H1 (cell line): Measurements from ENCODE around the gene GNB5. TPM values are rescaled to one million over a fixed set of nuclear protein-coding genes. Genes with fewer than 3 reads are reported as not detected.

Source experiments
- CTCF ChIA-PET: fragments of 300-600 bp; sonication (Branson Sonifier 250); formaldehyde crosslinking; loops from one replicate; lab custom pipeline; 2021; ENCODE audit not compliant: partially characterized antibody; lab: Charles Lee
- POLR2A ChIA-PET: fragments of 300-600 bp; sonication (Branson Sonifier 250); formaldehyde crosslinking; loops from one replicate; lab custom pipeline; 2021; ENCODE audit warnings: inconsistent platforms; ENCODE audit not compliant: partially characterized antibody; lab: Charles Lee
- DNase-seq, 2 experiments: peaks; one replicate each; pipeline versions ENCODE4 v3.0.0 to v3.0.0-alpha.2; 2010 to 2022; ENCODE audit warnings: low spot score in 2 of 2, low read depth in 1 of 2, mixed read lengths in 1 of 2
- FAIRE-seq: peaks from 2 replicates; lab custom pipeline; 2011; peaks lifted over from hg19 to GRCh38; lab: Jason Lieb, UNC
- H2AFZ ChIP-seq: 2 replicates; pipeline ENCODE4 v1.8.1; 2012; ENCODE audit warnings: low read length, inconsistent platforms
- H2AK5ac ChIP-seq: 2 replicates; pipeline ENCODE4 v1.6.1; 2013; ENCODE audit warnings: low read depth, low read length
- H2BK120ac ChIP-seq: replicated peaks from 2 replicates; pipeline ENCODE3; 2013; ENCODE audit warnings: low read depth, low read length, inconsistent platforms
- H2BK12ac ChIP-seq: 2 replicates; pipeline ENCODE4 v1.6.1; 2013; ENCODE audit warnings: low read depth, low read length
- H2BK15ac ChIP-seq: 2 replicates; pipeline ENCODE4 v1.6.1; 2013; ENCODE audit warnings: low read length
- H2BK20ac ChIP-seq: 2 replicates; pipeline ENCODE4 v1.6.1; 2013; ENCODE audit warnings: low read length
- H2BK5ac ChIP-seq: 2 replicates; pipeline ENCODE4 v1.6.1; 2013; ENCODE audit warnings: low read depth, low read length
- H3K14ac ChIP-seq: 2 replicates; pipeline ENCODE4 v1.6.1; 2013; ENCODE audit warnings: inconsistent platforms; ENCODE audit not compliant: insufficient read length
- H3K18ac ChIP-seq: 2 replicates; pipeline ENCODE4 v1.6.1; 2013; ENCODE audit warnings: low read length; ENCODE audit errors: extremely low read depth
- H3K23ac ChIP-seq: 2 replicates; pipeline ENCODE4 v1.6.1; 2013; ENCODE audit warnings: inconsistent platforms; ENCODE audit not compliant: insufficient read length
- H3K23me2 ChIP-seq: 2 replicates; pipeline ENCODE4 v1.6.1; 2013; ENCODE audit warnings: low read depth, low read length
- H3K27ac ChIP-seq: 2 replicates; pipeline ENCODE4 v1.6.1; 2011; ENCODE audit warnings: low read depth, low read length, inconsistent platforms
- H3K27me3 ChIP-seq, 4 experiments: replicated peaks in 1 of 4; 1 replicate in 1 of 4; 2 replicates in 3 of 4; pipeline versions ENCODE4 v1.6.1 to v1.8.1; 2011 to 2013; ENCODE audit warnings: low read length in 3 of 4, mild to moderate bottlenecking in 3 of 4, inconsistent platforms in 2 of 4, mixed read lengths in 2 of 4, moderate library complexity in 1 of 4; ENCODE audit not compliant: control insufficient read depth in 3 of 4, insufficient read depth in 3 of 4; ENCODE audit errors: extremely low read depth in 1 of 4
- H3K36me3 ChIP-seq, 4 experiments: 2 replicates each; pipeline versions ENCODE4 v1.6.1 to v1.8.1; 2011 to 2013; ENCODE audit warnings: mild to moderate bottlenecking in 4 of 4, low read length in 3 of 4, moderate library complexity in 2 of 4, control low read depth in 1 of 4, inconsistent platforms in 1 of 4; ENCODE audit not compliant: insufficient read depth in 4 of 4, control insufficient read depth in 2 of 4
- H3K4ac ChIP-seq: replicated peaks from 2 replicates; pipeline ENCODE3; 2013; ENCODE audit warnings: low read length, low read depth, mixed read lengths, inconsistent platforms; ENCODE audit not compliant: insufficient read length
- H3K4me1 ChIP-seq, 4 experiments: replicated peaks in 1 of 4; 1 replicate in 1 of 4; 2 replicates in 3 of 4; pipeline versions ENCODE4 v1.6.1 to v1.8.1; 2011 to 2013; ENCODE audit warnings: low read length in 3 of 4, inconsistent platforms in 2 of 4, mixed read lengths in 1 of 4; ENCODE audit not compliant: insufficient read depth in 4 of 4, control insufficient read depth in 3 of 4
- H3K4me2 ChIP-seq, 2 experiments: 2 replicates each; pipeline versions ENCODE4 v1.6.1 to v1.8.1; 2011 to 2013; ENCODE audit warnings: low read depth in 2 of 2, low read length in 2 of 2, control low read depth in 1 of 2, inconsistent platforms in 1 of 2, mild to moderate bottlenecking in 1 of 2; ENCODE audit not compliant: insufficient read depth in 1 of 2
- H3K4me3 ChIP-seq, 4 experiments: fragments of 200-600, 300-600 bp in 1 of 4; sonication (generic), shearing (Covaris generic), sonication (Bioruptor Twin) in 1 of 4; 2 replicates each; pipeline versions ENCODE4 v1.5.1 to v1.8.1; 2011 to 2016; ENCODE audit warnings: low read length in 4 of 4, low read depth in 3 of 4, control low read depth in 2 of 4, inconsistent platforms in 2 of 4, mild to moderate bottlenecking in 2 of 4, mixed read lengths in 1 of 4, moderate library complexity in 1 of 4; ENCODE audit not compliant: insufficient read depth in 2 of 4; ENCODE audit errors: extremely low read depth in 1 of 4
- H3K56ac ChIP-seq: replicated peaks from 2 replicates; pipeline ENCODE3; 2013; ENCODE audit warnings: low read depth, mild to moderate bottlenecking, mixed read lengths, low read length, inconsistent platforms; ENCODE audit not compliant: insufficient read length
- H3K79me1 ChIP-seq: 2 replicates; pipeline ENCODE4 v1.6.1; 2013; ENCODE audit warnings: low read depth, low read length, control low read depth
- H3K79me2 ChIP-seq, 2 experiments: 2 replicates each; pipeline versions ENCODE4 v1.6.1 to v1.8.1; 2012 to 2013; ENCODE audit warnings: low read length in 2 of 2, mild to moderate bottlenecking in 2 of 2, inconsistent platforms in 1 of 2; ENCODE audit not compliant: insufficient read depth in 2 of 2, control insufficient read depth in 1 of 2
- H3K9ac ChIP-seq, 4 experiments: replicated peaks in 1 of 4; 1 replicate in 1 of 4; 2 replicates in 3 of 4; pipeline versions ENCODE4 v1.6.1 to v1.8.1; 2011 to 2013; ENCODE audit warnings: low read depth in 3 of 4, low read length in 3 of 4, control low read depth in 2 of 4, mild to moderate bottlenecking in 2 of 4, moderate library complexity in 2 of 4, inconsistent platforms in 1 of 4; ENCODE audit errors: extremely low read depth in 1 of 4
- H3K9me3 ChIP-seq, 2 experiments: 2 replicates each; pipeline versions ENCODE4 v1.6.1 to v1.8.1; 2012 to 2013; ENCODE audit warnings: mild to moderate bottlenecking in 2 of 2, moderate library complexity in 2 of 2, control low read depth in 1 of 2, inconsistent platforms in 1 of 2, low read depth in 1 of 2, low read length in 1 of 2, mixed read lengths in 1 of 2; ENCODE audit not compliant: insufficient read depth in 2 of 2
- H4K20me1 ChIP-seq, 2 experiments: replicated peaks in 1 of 2; 2 replicates each; pipeline versions ENCODE3 to v1.8.1; 2011 to 2013; ENCODE audit warnings: inconsistent platforms in 2 of 2, low read length in 2 of 2, mild to moderate bottlenecking in 1 of 2; ENCODE audit not compliant: insufficient read depth in 2 of 2, control insufficient read depth in 1 of 2
- H4K5ac ChIP-seq: 2 replicates; pipeline ENCODE4 v1.6.1; 2013; ENCODE audit warnings: low read length, low read depth, mixed read lengths, inconsistent platforms; ENCODE audit not compliant: insufficient read length
- H4K8ac ChIP-seq: 2 replicates; pipeline ENCODE4 v1.8.0; 2013; ENCODE audit warnings: mild to moderate bottlenecking, moderate library complexity, low read length, inconsistent platforms; ENCODE audit not compliant: insufficient read depth; ENCODE audit errors: extremely low read depth
- H4K91ac ChIP-seq: replicated peaks from 2 replicates; pipeline ENCODE3; 2013; ENCODE audit warnings: low read length, mixed read lengths, inconsistent platforms; ENCODE audit not compliant: insufficient read length
- ATF2 ChIP-seq: IDR thresholded peaks from 2 replicates; pipeline ENCODE4 v1.6.1; 2012; ENCODE audit warnings: low read length, inconsistent platforms
- CREB1 ChIP-seq: IDR thresholded peaks from 2 replicates; pipeline ENCODE4 v1.6.1; 2012; ENCODE audit warnings: inconsistent platforms
- JUN ChIP-seq: IDR thresholded peaks from 2 replicates; pipeline ENCODE4 v1.6.1; 2011; ENCODE audit warnings: low read depth, mild to moderate bottlenecking, improper control_type of control experiment, low read length
- WGBS, 2 experiments: shearing (Covaris generic) in 1 of 2; methylation state at CpG; one replicate each; pipeline versions ENCODE4 v1.1.6 to v1.1.7; 2013 to 2015; ENCODE audit warnings: low lambda C conversion rate in 2 of 2, mixed read lengths in 2 of 2, inconsistent platforms in 1 of 2, low coverage in 1 of 2, missing lambda C conversion rate in 1 of 2; ENCODE audit not compliant: insufficient replicate concordance in 2 of 2, insufficient coverage in 1 of 2, insufficient read length in 1 of 2; ENCODE audit errors: extremely low coverage in 1 of 2, missing lambda C conversion rate in 1 of 2; 5-methylcytosine and 5-hydroxymethylcytosine counted together
- polyA plus RNA-seq, 7 experiments: library from polyadenylated mRNA; depleted of rRNA in 3 of 7; stranded (reverse) in 5 of 7; unstranded in 2 of 7; fragments of >200 nt in 5 of 7; fragments of 200-250 nt in 2 of 7; gene quantifications; 1 replicate in 5 of 7; 2 replicates in 1 of 7; 4 replicates in 1 of 7; pipeline versions ENCODE4 v1.2.1 to v1.2.3, GENCODE V29; 2011 to 2013; ENCODE audit warnings: missing spikeins in 2 of 7, mixed read lengths in 2 of 7
- total RNA-seq: library from RNA; stranded (reverse); fragmentation: NEBNext Ultra II Directional; extraction: Animal tissue kit (Norgen Biotek cat#: 25700); gene quantifications from 2 replicates; pipeline ENCODE4 v1.2.1, GENCODE V29; 2021

GNB5 gene
- total and polyA plus RNA-seq, 2 of the 8 experiments (the other 6 are each of a cell fraction or from before 2014, with no cell fraction given) = 21.7 to 42.5 TPM

DNA sequence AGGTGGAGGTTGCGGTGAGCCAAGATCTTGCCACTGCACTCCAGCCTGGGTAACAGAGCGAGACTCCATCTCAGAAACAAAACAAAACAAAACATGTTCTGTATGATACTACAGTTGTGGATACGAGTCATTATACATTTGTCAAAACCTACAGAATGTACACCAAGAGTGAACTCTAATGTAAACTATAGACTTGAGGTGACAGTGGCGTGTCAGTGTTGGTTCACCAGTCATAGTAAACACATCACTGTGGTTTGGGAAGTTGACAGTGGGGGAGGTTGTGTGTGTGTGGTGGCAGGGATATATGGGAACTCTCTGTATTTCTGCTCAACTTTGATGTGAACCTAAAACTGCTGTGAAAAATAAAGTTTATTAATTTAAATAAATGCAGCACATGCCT lies 33.0 kb upstream of the GNB5 start:
- FAIRE-seq = no peak
- no peaks in the 10 kb centered on the region for H3K27me3 ChIP-seq

More for the DNA sequence above, 33.0 kb upstream of the GNB5 start:
- H3K23ac ChIP-seq = no peak overlapping the region
- H4K8ac ChIP-seq = no peak overlapping the region
- no peak overlapping the region for H3K4me2 ChIP-seq
- H3K79me1 ChIP-seq = no peaks in the 10 kb centered on the region
- peaks cover 0 to 1% of the 10 kb centered on the region in 2 experiments for H4K20me1 ChIP-seq
- H4K5ac ChIP-seq = no peak overlapping the region
- H3K9me3 ChIP-seq = no peaks in the 10 kb centered on the region
- H2AFZ ChIP-seq = no peak overlapping the region
- no peaks in the 10 kb centered on the region for H3K4me1 ChIP-seq
- H2BK20ac ChIP-seq = no peak overlapping the region
- H2BK5ac ChIP-seq = no peak overlapping the region
- TF ChIP-seq CREB1 (no peak), JUN (no peak), ATF2 (no peak)
- no peak overlapping the region for H2BK12ac ChIP-seq
- H3K14ac ChIP-seq = no peak overlapping the region
- no peak overlapping the region for H3K4ac ChIP-seq
- no peak overlapping the region for H2BK120ac ChIP-seq
- 95% methylated on average over 4 of the region's 4 CpGs; no CpG with 5 or more reads in 1 of the 2 experiments for WGBS, 2 experiments
- no peak overlapping the region for H4K91ac ChIP-seq
- H3K4me3 ChIP-seq = no peak overlapping the region
- no peak overlapping the region for H3K9ac ChIP-seq
- no peaks in the 10 kb centered on the region for H3K23me2 ChIP-seq
- no peak overlapping the region for H3K27ac ChIP-seq
- H3K79me2 ChIP-seq = no peaks in the 10 kb centered on the region
- H2BK15ac ChIP-seq = no peak overlapping the region
- H3K56ac ChIP-seq = no peak overlapping the region
- ChIA-PET POLR2A (interaction anchor here (0.7 kb wide), 1 partner anchor 70 kb away, joined by 3 read pairs; no protein-coding TSS in a partner anchor), CTCF (interaction anchor here (1.6 to 5.4 kb wide), 5 partner anchors 7 to 40 kb away, joined by 7 to 46 read pairs (median 11); no protein-coding TSS in a partner anchor)
- H3K36me3 ChIP-seq = peaks cover 14 to 56% (median 44%) of the 10 kb centered on the region in 4 experiments
- no peak overlapping the region for H2AK5ac ChIP-seq
- H3K18ac ChIP-seq = no peak overlapping the region
- DNase-seq = no peak
